H1 (cell line): ENCODE data around the gene SMIM24.

ENCODE experiments used
- EGR1 ChIP-seq: IDR thresholded peaks from 2 replicates; pipeline ENCODE4 v1.6.1; 2011; ENCODE audit warnings: low read depth, low read length, borderline replicate concordance
- GABPA ChIP-seq: IDR thresholded peaks from 2 replicates; pipeline ENCODE4 v1.6.1; 2011; ENCODE audit warnings: mild to moderate bottlenecking, low read length, moderate library complexity, borderline replicate concordance; ENCODE audit not compliant: insufficient read depth
- TF ChIP-seq, protein P1 (sequence below), 3 experiments: IDR thresholded peaks; 1 replicate in 2 of 3; 2 replicates in 1 of 3; pipeline versions ENCODE4 v1.5.1 to v1.6.1; 2011; ENCODE audit warnings: low read length in 3 of 3, mild to moderate bottlenecking in 3 of 3, inconsistent platforms in 2 of 3, low read depth in 1 of 3, moderate library complexity in 1 of 3; ENCODE audit not compliant: insufficient read depth in 1 of 3; ENCODE audit errors: control extremely low read depth in 1 of 3

DNA sequence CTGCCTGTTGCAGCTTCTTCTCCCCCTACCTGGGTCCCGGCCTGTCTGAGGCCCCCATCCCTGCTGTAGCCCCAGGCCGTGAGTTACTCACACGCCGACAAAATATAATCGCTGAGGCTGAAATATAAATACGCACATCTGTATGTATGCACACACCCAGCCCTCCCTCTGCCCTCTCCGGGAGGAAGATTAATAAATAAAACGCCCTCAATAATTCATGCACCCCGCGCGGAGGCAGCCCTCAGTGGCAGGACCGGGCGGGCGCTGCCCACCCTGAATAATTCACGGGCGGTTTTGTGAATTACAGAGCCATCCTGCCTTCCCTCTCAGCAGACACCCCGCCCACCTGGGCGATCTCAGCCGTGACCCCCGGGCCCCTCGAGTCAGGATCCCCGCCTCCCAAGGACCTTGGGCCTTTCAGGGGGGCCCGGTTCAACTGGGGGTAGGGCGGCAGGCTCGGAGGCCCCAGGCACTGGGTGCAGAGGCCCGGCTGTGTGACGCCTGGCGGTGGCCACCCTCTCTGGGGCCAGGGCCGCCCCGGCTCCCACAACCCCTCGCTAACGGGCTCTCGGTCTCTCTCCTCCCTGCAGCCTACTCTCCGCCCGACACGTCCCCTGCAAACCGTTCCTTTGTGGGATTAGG, 24.2 kb downstream of the SMIM24 start:
- TF ChIP-seq, protein P1, sequence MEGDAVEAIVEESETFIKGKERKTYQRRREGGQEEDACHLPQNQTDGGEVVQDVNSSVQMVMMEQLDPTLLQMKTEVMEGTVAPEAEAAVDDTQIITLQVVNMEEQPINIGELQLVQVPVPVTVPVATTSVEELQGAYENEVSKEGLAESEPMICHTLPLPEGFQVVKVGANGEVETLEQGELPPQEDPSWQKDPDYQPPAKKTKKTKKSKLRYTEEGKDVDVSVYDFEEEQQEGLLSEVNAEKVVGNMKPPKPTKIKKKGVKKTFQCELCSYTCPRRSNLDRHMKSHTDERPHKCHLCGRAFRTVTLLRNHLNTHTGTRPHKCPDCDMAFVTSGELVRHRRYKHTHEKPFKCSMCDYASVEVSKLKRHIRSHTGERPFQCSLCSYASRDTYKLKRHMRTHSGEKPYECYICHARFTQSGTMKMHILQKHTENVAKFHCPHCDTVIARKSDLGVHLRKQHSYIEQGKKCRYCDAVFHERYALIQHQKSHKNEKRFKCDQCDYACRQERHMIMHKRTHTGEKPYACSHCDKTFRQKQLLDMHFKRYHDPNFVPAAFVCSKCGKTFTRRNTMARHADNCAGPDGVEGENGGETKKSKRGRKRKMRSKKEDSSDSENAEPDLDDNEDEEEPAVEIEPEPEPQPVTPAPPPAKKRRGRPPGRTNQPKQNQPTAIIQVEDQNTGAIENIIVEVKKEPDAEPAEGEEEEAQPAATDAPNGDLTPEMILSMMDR (IDR thresholded peaks at IDR 0.05; ENCODE audit: control extremely low read depth in 1 of 3, insufficient read depth in 1 of 3, low read depth in 1 of 3, low read length in 3 of 3), result no peak
- TF ChIP-seq EGR1 (no peak), GABPA (no peak)
